ENCODE results near the gene CYP19A1. TPM values are rescaled to one million over a fixed set of nuclear protein-coding genes. Genes with fewer than 3 reads are reported as not detected.

The CYP19A1 gene
- total and polyA plus RNA-seq, 7 donors: 0.10 to 0.71 (median 0.41) TPM; not detected in 4

DNA sequence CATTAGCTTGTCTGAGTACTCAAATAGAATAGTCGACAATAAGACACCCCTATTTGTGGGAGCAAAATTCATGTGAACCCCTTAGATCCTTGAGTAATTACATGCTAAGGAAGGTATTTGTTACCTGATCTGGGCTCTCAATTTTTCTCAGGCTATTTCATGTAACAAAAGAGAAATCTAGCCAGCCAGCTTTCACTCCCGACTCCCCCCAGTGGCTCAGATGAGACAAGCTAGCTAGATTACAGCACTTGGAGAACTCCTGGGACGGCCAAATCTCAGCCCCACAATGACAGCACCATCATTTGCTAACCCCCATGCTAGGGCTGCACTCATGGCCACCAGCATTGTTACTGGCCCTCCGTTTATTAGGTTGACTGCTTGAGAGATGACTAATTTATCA, 44.4 kb upstream of the CYP19A1 start:
- Histone ChIP-seq H3K4me3 (no peak overlapping the region), H3K4me1 (peaks cover 0 to 4% (median 0%) of the 10 kb centered on the region in 4 donors), H3K27me3 (no peaks in the 10 kb centered on the region), H3K36me3 (no peaks in the 10 kb centered on the region), H3K9me3 (no peaks in the 10 kb centered on the region), H3K27ac (no peak overlapping the region)
- 14 to 26% methylated on average over 4 of the region's 4 CpGs for WGBS, 2 donors
- intact Hi-C loops (cut with DNase I): loop anchor here (5.0 kb wide), 1 partner anchor 220 kb away; no protein-coding TSS in a partner anchor
- no peak for DNase-seq
- no peak for TF ChIP-seq POLR2AphosphoS5 (IDR thresholded peaks at IDR 0.05)
- TF ChIP-seq EP300 (IDR thresholded peaks at IDR 0.05): no peak
- TF ChIP-seq, protein P1, sequence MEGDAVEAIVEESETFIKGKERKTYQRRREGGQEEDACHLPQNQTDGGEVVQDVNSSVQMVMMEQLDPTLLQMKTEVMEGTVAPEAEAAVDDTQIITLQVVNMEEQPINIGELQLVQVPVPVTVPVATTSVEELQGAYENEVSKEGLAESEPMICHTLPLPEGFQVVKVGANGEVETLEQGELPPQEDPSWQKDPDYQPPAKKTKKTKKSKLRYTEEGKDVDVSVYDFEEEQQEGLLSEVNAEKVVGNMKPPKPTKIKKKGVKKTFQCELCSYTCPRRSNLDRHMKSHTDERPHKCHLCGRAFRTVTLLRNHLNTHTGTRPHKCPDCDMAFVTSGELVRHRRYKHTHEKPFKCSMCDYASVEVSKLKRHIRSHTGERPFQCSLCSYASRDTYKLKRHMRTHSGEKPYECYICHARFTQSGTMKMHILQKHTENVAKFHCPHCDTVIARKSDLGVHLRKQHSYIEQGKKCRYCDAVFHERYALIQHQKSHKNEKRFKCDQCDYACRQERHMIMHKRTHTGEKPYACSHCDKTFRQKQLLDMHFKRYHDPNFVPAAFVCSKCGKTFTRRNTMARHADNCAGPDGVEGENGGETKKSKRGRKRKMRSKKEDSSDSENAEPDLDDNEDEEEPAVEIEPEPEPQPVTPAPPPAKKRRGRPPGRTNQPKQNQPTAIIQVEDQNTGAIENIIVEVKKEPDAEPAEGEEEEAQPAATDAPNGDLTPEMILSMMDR (IDR thresholded peaks at IDR 0.05): peak in 1 of 4 experiments; percentile 21
- no peak for TF ChIP-seq POLR2A (IDR thresholded peaks at IDR 0.05)

DNA sequence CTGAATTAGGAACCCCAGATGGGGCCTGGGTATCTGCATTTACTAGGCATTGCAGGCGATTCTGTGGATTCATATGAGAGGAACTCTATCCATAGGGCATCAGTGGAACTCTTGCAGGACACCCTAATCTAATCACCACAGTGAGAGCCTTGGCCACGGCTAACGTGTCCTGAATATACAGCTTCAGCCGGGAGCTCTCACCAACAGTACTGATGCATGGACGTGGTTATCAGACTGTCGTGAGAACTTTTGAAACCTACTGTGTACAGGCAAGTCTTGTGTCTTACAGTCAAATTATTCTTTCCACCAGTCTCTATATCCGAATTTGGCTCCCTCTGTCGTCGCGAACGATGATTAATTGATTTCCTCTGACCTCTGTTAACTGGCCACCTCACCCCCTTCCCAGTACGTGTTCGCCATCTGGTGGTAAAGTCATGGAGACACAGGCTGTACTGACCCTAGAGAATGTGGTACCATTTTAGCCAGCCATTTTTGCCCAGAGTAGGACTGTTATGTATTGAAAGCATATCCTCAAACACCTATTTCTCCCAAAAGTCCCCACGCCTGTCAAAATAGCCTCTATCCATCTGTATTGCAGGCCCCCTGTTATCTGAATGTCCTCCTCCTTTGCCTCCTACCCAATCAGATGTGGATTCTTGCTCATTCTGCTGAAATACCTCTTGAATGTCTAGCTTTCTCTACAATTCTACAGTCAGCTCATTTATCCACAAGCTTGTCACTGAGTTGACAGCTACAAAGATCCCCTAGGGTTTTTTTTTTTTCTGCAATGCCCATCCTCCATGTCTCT, 42.8 kb upstream of the CYP19A1 start:
- 28 to 32% methylated on average over 14 of the region's 14 CpGs for WGBS, 2 donors
- TF ChIP-seq POLR2A (IDR thresholded peaks at IDR 0.05) (no peak), EP300 (IDR thresholded peaks at IDR 0.05) (no peak)
- TF ChIP-seq, protein P1 (IDR thresholded peaks at IDR 0.05): peak; percentile 71 to 96 (median 80)
- H3K27me3 ChIP-seq: no peaks in the 10 kb centered on the region
- H3K27ac ChIP-seq: no peak overlapping the region
- H3K4me1 ChIP-seq: peaks cover 0 to 4% (median 0%) of the 10 kb centered on the region in 4 donors
- no peak overlapping the region for H3K4me3 ChIP-seq
- DNase-seq: peak; percentile 72
- H3K9me3 ChIP-seq: no peaks in the 10 kb centered on the region
- H3K36me3 ChIP-seq: no peaks in the 10 kb centered on the region
- intact Hi-C loops (cut with DNase I): loop anchor here (1.0 to 5.0 kb wide), 2 partner anchors 100 to 219 kb away; no protein-coding TSS in a partner anchor

DNA sequence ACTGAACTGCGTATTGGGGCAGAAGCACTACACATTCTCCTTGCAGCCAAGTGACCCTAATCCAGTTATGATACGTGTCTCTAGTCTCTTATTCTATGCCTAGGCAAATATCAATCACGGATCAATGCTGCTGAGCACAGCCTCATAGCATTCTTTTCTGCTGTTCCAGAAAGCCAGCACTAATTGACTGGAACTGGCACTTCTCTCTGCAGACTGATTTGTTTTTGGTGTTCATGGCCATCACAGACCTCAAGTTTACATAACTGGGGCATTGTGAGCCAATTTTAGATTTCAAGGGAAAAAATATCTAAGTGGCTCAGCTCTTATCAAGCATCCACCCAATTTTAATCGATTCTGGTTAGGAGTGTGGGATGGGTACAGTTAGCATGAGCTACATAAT, 41.0 kb upstream of the CYP19A1 start:
- intact Hi-C loops (cut with DNase I): no loop called here
- 81 to 86% methylated on average over 4 of the region's 4 CpGs for WGBS, 2 donors
- no peak overlapping the region for H3K27ac ChIP-seq
- H3K9me3 ChIP-seq: no peaks in the 10 kb centered on the region
- TF ChIP-seq, protein P1 (IDR thresholded peaks at IDR 0.05): no peak
- TF ChIP-seq POLR2A (IDR thresholded peaks at IDR 0.05) (no peak), EP300 (IDR thresholded peaks at IDR 0.05) (no peak)
- peaks cover 0 to 4% (median 0%) of the 10 kb centered on the region in 4 donors for H3K4me1 ChIP-seq
- H3K4me3 ChIP-seq: no peak overlapping the region
- no peak for DNase-seq
- H3K36me3 ChIP-seq: no peaks in the 10 kb centered on the region
- no peaks in the 10 kb centered on the region for H3K27me3 ChIP-seq

DNA sequence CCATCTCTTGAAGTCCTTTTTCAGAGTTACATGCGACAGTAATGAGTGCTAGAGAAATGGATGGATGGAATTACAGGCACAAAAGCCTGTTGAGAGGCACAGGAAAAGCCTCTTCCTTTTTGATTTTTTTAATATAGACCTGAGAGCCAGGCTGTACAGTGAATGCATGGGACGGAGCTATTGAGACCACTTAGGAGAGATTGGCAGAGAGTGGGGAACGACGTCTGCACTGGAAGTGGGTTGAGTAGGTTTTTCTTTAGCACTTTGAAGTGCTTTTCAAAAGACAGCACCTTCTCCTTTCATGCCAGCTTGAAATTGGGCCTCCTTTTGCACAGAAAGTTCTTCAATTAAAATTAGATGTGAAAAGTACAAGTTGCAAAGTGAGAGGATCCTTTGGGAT, 40.0 kb upstream of the CYP19A1 start:
- peaks cover 0 to 4% (median 0%) of the 10 kb centered on the region in 4 donors for H3K4me1 ChIP-seq
- no peak for DNase-seq
- 75 to 91% methylated on average over 4 of the region's 4 CpGs for WGBS, 2 donors
- no peak overlapping the region for H3K4me3 ChIP-seq
- intact Hi-C loops (cut with DNase I): no loop called here
- TF ChIP-seq POLR2AphosphoS5 (IDR thresholded peaks at IDR 0.05): no peak
- no peak for TF ChIP-seq EP300 (IDR thresholded peaks at IDR 0.05)
- TF ChIP-seq, protein P1 (IDR thresholded peaks at IDR 0.05): no peak
- no peak for TF ChIP-seq POLR2A (IDR thresholded peaks at IDR 0.05)
- no peaks in the 10 kb centered on the region for H3K27me3 ChIP-seq
- H3K36me3 ChIP-seq: no peaks in the 10 kb centered on the region
- no peak overlapping the region for H3K27ac ChIP-seq
- H3K9me3 ChIP-seq: no peaks in the 10 kb centered on the region

Data from sigmoid colon (tissue), 7 donors.